Measurements from ENCODE around the gene IL13RA1.
"Not testable (repeated sequence)": the region's sequence is repeated elsewhere in the genome, so short reads cannot be mapped to it uniquely, and the experiment has no call there.

The IL13RA1 gene

GRCh38 chrX:118714521-118714920, 12.9 kb upstream of the IL13RA1 start:
- no peaks in the 10 kb centered on the region for H3K27me3 ChIP-seq (ENCODE audit: control insufficient read depth, insufficient read depth, low read length)
- H3K9me3 ChIP-seq (ENCODE audit: control insufficient read depth, insufficient read depth, low read length) = no peaks in the 10 kb centered on the region
- no peaks in the 10 kb centered on the region for H3K36me3 ChIP-seq (ENCODE audit: control insufficient read depth, insufficient read depth, low read length)
- no peaks in the 10 kb centered on the region for H3K4me1 ChIP-seq (ENCODE audit: control insufficient read depth, insufficient read depth, low read length)
- H3K27ac ChIP-seq (ENCODE audit: low read length) = no peak overlapping the region
- DNase-seq (ENCODE audit: low read depth, low spot score) = no peak
- WGBS (ENCODE audit: insufficient coverage, insufficient read length) = no CpG with 5 or more reads among the region's 1 CpG
- H3K4me3 ChIP-seq (ENCODE audit: low read length) = no peak overlapping the region

GRCh38 chrX:118715917-118716316, 11.5 kb upstream of the IL13RA1 start:
- H3K4me3 ChIP-seq (ENCODE audit: low read length); H3K4me1 ChIP-seq (ENCODE audit: control insufficient read depth, insufficient read depth, low read length); H3K27ac ChIP-seq (ENCODE audit: low read length); H3K27me3 ChIP-seq (ENCODE audit: control insufficient read depth, insufficient read depth, low read length); DNase-seq (ENCODE audit: low read depth, low spot score); H3K9me3 ChIP-seq (ENCODE audit: control insufficient read depth, insufficient read depth, low read length); H3K36me3 ChIP-seq (ENCODE audit: control insufficient read depth, insufficient read depth, low read length): not testable (repeated sequence)
- WGBS (ENCODE audit: insufficient coverage, insufficient read length) = no CpG with 5 or more reads among the region's 14 CpGs

DNA sequence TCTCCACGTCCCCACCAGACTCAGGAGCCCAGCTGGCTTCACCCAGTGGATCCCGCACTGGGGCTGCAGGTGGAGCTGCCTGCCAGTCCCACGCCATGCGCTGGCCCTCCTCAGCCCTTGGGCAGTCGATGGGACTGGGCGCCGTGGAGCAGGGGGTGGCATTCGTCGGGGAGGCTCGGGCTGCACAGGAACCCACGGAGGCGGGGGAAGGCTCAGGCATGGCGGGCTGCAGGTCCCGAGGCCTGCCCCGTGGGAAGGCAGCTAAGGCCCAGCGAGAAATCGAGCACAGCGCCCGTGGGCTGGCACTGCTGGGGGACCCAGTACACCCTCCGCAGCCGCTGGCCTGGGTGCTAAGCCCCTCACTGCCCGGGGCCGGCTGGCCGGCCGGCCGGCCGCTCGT, 10.6 kb upstream of the IL13RA1 start:
- not testable (repeated sequence) for H3K4me3 ChIP-seq (ENCODE audit: low read length); H3K27me3 ChIP-seq (ENCODE audit: control insufficient read depth, insufficient read depth, low read length); H3K4me1 ChIP-seq (ENCODE audit: control insufficient read depth, insufficient read depth, low read length); H3K27ac ChIP-seq (ENCODE audit: low read length); H3K36me3 ChIP-seq (ENCODE audit: control insufficient read depth, insufficient read depth, low read length); DNase-seq (ENCODE audit: low read depth, low spot score); H3K9me3 ChIP-seq (ENCODE audit: control insufficient read depth, insufficient read depth, low read length)
- WGBS (ENCODE audit: insufficient coverage, insufficient read length) = no CpG with 5 or more reads among the region's 28 CpGs

- Histone ChIP-seq H3K27me3 (ENCODE audit: control insufficient read depth, insufficient read depth, low read length) (no peaks in the 10 kb centered on the region), H3K36me3 (ENCODE audit: control insufficient read depth, insufficient read depth, low read length) (no peaks in the 10 kb centered on the region), H3K4me3 (ENCODE audit: low read length) (no peak overlapping the region), H3K9me3 (ENCODE audit: control insufficient read depth, insufficient read depth, low read length) (no peaks in the 10 kb centered on the region), H3K4me1 (ENCODE audit: control insufficient read depth, insufficient read depth, low read length) (no peaks in the 10 kb centered on the region), H3K27ac (ENCODE audit: low read length) (no peak overlapping the region)
- no peak for DNase-seq (ENCODE audit: low read depth, low spot score)
- WGBS (ENCODE audit: insufficient coverage, insufficient read length) = no CpG with 5 or more reads among the region's 13 CpGs
Measured at GRCh38 chrX:118717678-118718391, 9.6 kb upstream of the IL13RA1 start.

DNA sequence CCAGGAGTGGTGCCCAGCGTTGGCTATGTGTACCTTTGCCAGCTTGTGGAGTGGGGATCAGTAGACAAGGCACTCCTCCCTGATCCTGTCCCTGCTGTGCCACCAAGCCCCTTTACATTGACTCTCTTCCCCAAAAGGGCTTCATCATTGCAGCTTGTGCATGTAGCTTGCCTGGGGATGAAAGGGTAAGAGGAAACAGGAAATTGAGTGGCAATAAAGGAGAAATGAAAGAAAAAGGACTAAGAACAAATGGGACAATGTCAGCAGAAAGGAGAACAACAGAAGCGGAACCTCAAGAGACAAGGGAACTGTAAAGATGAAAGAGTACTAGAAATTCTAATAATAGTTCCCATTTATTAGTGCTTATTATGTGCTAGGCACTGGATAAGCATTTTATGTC, 8.7 kb upstream of the IL13RA1 start:
- no peaks in the 10 kb centered on the region for H3K4me1 ChIP-seq (ENCODE audit: control insufficient read depth, insufficient read depth, low read length)
- no peaks in the 10 kb centered on the region for H3K9me3 ChIP-seq (ENCODE audit: control insufficient read depth, insufficient read depth, low read length)
- no peak for DNase-seq (ENCODE audit: low read depth, low spot score)
- no peak overlapping the region for H3K4me3 ChIP-seq (ENCODE audit: low read length)
- H3K36me3 ChIP-seq (ENCODE audit: control insufficient read depth, insufficient read depth, low read length) = no peaks in the 10 kb centered on the region
- no peaks in the 10 kb centered on the region for H3K27me3 ChIP-seq (ENCODE audit: control insufficient read depth, insufficient read depth, low read length)
- WGBS (ENCODE audit: insufficient coverage, insufficient read length) = no CpG with 5 or more reads among the region's 2 CpGs
- H3K27ac ChIP-seq (ENCODE audit: low read length) = no peak overlapping the region

DNA sequence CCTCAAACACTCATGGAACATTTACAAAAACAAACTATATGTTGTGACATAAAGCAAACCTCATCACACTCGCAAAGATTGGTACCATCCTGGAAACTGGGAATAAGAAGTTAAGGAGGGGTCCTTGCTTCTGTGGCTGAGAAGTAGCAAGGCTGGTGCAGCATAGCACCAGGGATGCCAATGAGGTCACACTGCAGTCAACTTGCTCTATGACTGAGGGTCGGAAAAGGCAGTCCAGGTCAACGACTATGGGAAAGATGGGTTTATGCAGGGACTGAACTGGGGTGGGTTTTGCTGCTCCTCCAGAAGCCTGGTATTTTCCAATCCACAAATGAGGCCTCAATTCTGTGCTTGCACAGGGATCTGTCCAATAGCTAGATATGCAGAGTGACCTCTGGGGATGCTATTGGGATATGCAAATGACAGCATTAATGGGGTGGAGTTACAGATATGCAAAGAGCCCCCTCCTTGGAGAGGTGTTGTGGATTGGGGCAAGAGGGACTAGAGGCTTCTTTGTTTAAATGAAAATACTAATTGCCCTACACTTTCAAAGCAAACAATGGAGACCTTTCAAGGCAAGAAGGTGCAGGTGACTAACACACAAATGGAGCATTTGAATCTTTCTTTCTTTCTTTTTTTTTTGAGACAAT, 7.2 kb upstream of the IL13RA1 start:
- Histone ChIP-seq H3K9me3 (ENCODE audit: control insufficient read depth, insufficient read depth, low read length) (no peaks in the 10 kb centered on the region), H3K27me3 (ENCODE audit: control insufficient read depth, insufficient read depth, low read length) (no peaks in the 10 kb centered on the region), H3K4me3 (ENCODE audit: low read length) (no peak overlapping the region), H3K36me3 (ENCODE audit: control insufficient read depth, insufficient read depth, low read length) (no peaks in the 10 kb centered on the region), H3K27ac (ENCODE audit: low read length) (no peak overlapping the region), H3K4me1 (ENCODE audit: control insufficient read depth, insufficient read depth, low read length) (no peaks in the 10 kb centered on the region)
- WGBS (ENCODE audit: insufficient coverage, insufficient read length) = no CpG with 5 or more reads among the region's 3 CpGs
- no peak for DNase-seq (ENCODE audit: low read depth, low spot score)

- no peak overlapping the region for H3K4me3 ChIP-seq (ENCODE audit: low read length)
- H3K4me1 ChIP-seq (ENCODE audit: control insufficient read depth, insufficient read depth, low read length) = no peaks in the 10 kb centered on the region
- no CpG with 5 or more reads among the region's 3 CpGs for WGBS (ENCODE audit: insufficient coverage, insufficient read length)
- no peaks in the 10 kb centered on the region for H3K9me3 ChIP-seq (ENCODE audit: control insufficient read depth, insufficient read depth, low read length)
- no peaks in the 10 kb centered on the region for H3K36me3 ChIP-seq (ENCODE audit: control insufficient read depth, insufficient read depth, low read length)
- peaks cover 3% of the 10 kb centered on the region; the same call in 1 of the 2 replicates for H3K27me3 ChIP-seq (ENCODE audit: control insufficient read depth, insufficient read depth, low read length)
- DNase-seq (ENCODE audit: low read depth, low spot score) = no peak
- no peak overlapping the region for H3K27ac ChIP-seq (ENCODE audit: low read length)
Measured at GRCh38 chrX:118723376-118723775, 4.0 kb upstream of the IL13RA1 start.

- Histone ChIP-seq H3K27me3 (ENCODE audit: control insufficient read depth, insufficient read depth, low read length) (peaks cover 4% of the 10 kb centered on the region; the same call in 1 of the 2 replicates), H3K4me3 (ENCODE audit: low read length) (no peak overlapping the region), H3K4me1 (ENCODE audit: control insufficient read depth, insufficient read depth, low read length) (no peaks in the 10 kb centered on the region), H3K36me3 (ENCODE audit: control insufficient read depth, insufficient read depth, low read length) (no peaks in the 10 kb centered on the region), H3K27ac (ENCODE audit: low read length) (no peak overlapping the region), H3K9me3 (ENCODE audit: control insufficient read depth, insufficient read depth, low read length) (no peaks in the 10 kb centered on the region)
- WGBS (ENCODE audit: insufficient coverage, insufficient read length) = no CpG with 5 or more reads among the region's 5 CpGs
- DNase-seq (ENCODE audit: low read depth, low spot score) = no peak
Measured at GRCh38 chrX:118724365-118724764, 3.0 kb upstream of the IL13RA1 start.

GRCh38 chrX:118724775-118725174, 2.6 kb upstream of the IL13RA1 start:
- Histone ChIP-seq H3K36me3 (ENCODE audit: control insufficient read depth, insufficient read depth, low read length) (no peaks in the 10 kb centered on the region), H3K4me1 (ENCODE audit: control insufficient read depth, insufficient read depth, low read length) (0 out of 2 replicates have a peak, but pooled peaks cover 2% of the 10 kb centered on the region), H3K4me3 (ENCODE audit: low read length) (no peak overlapping the region), H3K27ac (ENCODE audit: low read length) (no peak overlapping the region), H3K9me3 (ENCODE audit: control insufficient read depth, insufficient read depth, low read length) (no peaks in the 10 kb centered on the region), H3K27me3 (ENCODE audit: control insufficient read depth, insufficient read depth, low read length) (peaks cover 4% of the 10 kb centered on the region; the same call in 1 of the 2 replicates)
- no peak for DNase-seq (ENCODE audit: low read depth, low spot score)
- no CpG with 5 or more reads among the region's 7 CpGs for WGBS (ENCODE audit: insufficient coverage, insufficient read length)

GRCh38 chrX:118726396-118726795, 1.0 kb upstream of the IL13RA1 start:
- Histone ChIP-seq H3K4me1 (ENCODE audit: control insufficient read depth, insufficient read depth, low read length) (peaks cover 2% of the 10 kb centered on the region; the same call in 1 of the 2 replicates), H3K27ac (ENCODE audit: low read length) (no peak overlapping the region), H3K4me3 (ENCODE audit: low read length) (no peak overlapping the region), H3K27me3 (ENCODE audit: control insufficient read depth, insufficient read depth, low read length) (peaks cover 4% of the 10 kb centered on the region; the same call in 1 of the 2 replicates), H3K9me3 (ENCODE audit: control insufficient read depth, insufficient read depth, low read length) (no peaks in the 10 kb centered on the region), H3K36me3 (ENCODE audit: control insufficient read depth, insufficient read depth, low read length) (no peaks in the 10 kb centered on the region)
- no peak for DNase-seq (ENCODE audit: low read depth, low spot score)
- WGBS (ENCODE audit: insufficient coverage, insufficient read length) = no CpG with 5 or more reads among the region's 3 CpGs
